HUES6 (cell line): ENCODE results near the gene AHRR.
"Not testable (repeated sequence)": the region's sequence is repeated elsewhere in the genome, so short reads cannot be mapped to it uniquely, and the experiment has no call there.

Experiments
- H3K27ac ChIP-seq: 2 replicates; pipeline ENCODE4 v1.7.0; 2013; ENCODE audit warnings: low read depth, mild to moderate bottlenecking, low read length, inconsistent platforms
- H3K27me3 ChIP-seq: 2 replicates; pipeline ENCODE4 v1.6.1; 2013; ENCODE audit warnings: low read length; ENCODE audit not compliant: control insufficient read depth, insufficient read depth
- H3K36me3 ChIP-seq: 2 replicates; pipeline ENCODE4 v1.6.1; 2013; ENCODE audit warnings: low read length; ENCODE audit not compliant: control insufficient read depth, insufficient read depth
- H3K4me1 ChIP-seq: 2 replicates; pipeline ENCODE4 v1.6.1; 2013; ENCODE audit warnings: low read length; ENCODE audit not compliant: control insufficient read depth, insufficient read depth
- H3K4me3 ChIP-seq: 2 replicates; pipeline ENCODE4 v1.5.1; 2013; ENCODE audit warnings: low read depth, low read length
- H3K9ac ChIP-seq: one replicate; pipeline ENCODE4 v1.6.1; 2013; ENCODE audit warnings: mild to moderate bottlenecking, low read length
- H3K9me3 ChIP-seq: 2 replicates; pipeline ENCODE4 v1.6.1; 2013; ENCODE audit warnings: low read depth, low read length; ENCODE audit not compliant: control insufficient read depth, insufficient read depth

Gene AHRR

GRCh38 chr5:472656-473550 is 151.4 kb downstream of the AHRR start:
- H3K4me3 ChIP-seq, result peak overlapping the region; percentile 79
- H3K27me3 ChIP-seq, result peaks cover 22% of the 10 kb centered on the region
- no peaks in the 10 kb centered on the region for H3K9me3 ChIP-seq
- peak overlapping the region; percentile 94 for H3K27ac ChIP-seq
- peaks cover 12% of the 10 kb centered on the region; the same call in 1 of the 2 replicates for H3K36me3 ChIP-seq
- H3K4me1 ChIP-seq, result peaks cover 12% of the 10 kb centered on the region; the same call in 1 of the 2 replicates
- peak overlapping the region; percentile 82 for H3K9ac ChIP-seq

DNA sequence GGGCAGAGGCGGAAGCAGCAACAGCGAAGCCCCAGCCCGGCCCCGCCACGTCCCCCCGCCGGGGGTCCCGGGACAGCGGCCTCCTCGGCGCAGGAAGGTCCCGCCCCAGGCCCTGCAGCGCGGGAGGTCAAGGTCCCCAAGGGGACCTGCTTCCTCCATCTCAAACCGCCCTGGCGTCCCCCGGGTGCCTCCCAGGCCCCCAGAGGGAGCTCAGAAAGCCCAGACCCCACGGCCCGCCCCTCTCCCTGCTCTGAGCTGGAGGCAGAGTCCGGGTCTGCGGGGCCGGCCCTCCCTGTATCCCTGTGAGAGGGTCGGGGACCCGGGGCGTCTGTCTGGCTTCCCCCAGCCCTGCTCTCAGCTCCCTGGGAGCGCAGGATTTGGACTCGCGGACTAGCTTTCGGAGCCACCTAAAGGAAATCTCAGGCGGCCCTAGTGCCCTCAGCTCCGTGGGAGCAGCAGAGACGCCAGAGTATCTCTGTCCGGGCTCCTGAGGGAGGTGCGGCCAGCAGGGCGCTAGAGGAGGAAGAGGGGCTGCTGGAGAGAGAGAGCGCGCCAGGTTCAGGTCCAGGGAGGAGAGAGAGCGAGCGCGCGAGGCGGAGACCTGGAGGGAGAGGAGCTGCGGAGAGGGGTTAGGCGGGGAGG is 152.2 kb downstream of the AHRR start:
- peaks cover 22% of the 10 kb centered on the region for H3K27me3 ChIP-seq
- H3K27ac ChIP-seq, result no peak overlapping the region; the same call in 1 of the 2 replicates
- peaks cover 12% of the 10 kb centered on the region; the same call in 1 of the 2 replicates for H3K4me1 ChIP-seq
- H3K36me3 ChIP-seq, result peaks cover 12% of the 10 kb centered on the region; the same call in 1 of the 2 replicates
- no peaks in the 10 kb centered on the region for H3K9me3 ChIP-seq
- peak overlapping the region; percentile 29 for H3K9ac ChIP-seq
- H3K4me3 ChIP-seq, result peak overlapping the region; percentile 65

DNA sequence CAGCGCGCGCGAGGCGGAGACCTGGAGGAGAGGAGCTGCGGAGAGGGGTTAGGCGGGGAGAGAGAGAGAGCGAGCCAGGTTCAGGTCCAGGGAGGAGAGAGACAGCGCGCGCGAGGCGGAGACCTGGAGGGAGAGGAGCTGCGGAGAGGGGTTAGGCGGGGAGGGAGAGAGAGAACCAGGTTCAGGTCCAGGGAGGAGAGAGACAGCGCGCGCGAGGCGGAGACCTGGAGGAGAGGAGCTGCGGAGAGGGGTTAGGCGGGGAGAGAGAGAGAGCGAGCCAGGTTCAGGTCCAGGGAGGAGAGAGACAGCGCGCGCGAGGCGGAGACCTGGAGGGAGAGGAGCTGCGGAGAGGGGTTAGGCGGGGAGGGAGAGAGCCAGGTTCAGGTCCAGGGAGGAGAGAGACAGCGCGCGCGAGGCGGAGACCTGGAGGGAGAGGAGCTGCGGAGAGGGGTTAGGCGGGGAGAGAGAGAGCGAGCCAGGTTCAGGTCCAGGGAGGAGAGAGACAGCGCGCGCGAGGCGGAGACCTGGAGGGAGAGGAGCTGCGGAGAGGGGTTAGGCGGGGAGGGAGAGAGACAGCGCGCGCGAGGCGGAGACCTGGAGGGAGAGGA is 152.8 kb downstream of the AHRR start:
- Histone ChIP-seq H3K4me3 (peak overlapping the region; percentile 65), H3K9ac (peak overlapping the region; percentile 44), H3K36me3 (peaks cover 12% of the 10 kb centered on the region; the same call in 1 of the 2 replicates), H3K4me1 (peaks cover 12% of the 10 kb centered on the region; the same call in 1 of the 2 replicates), H3K27me3 (peaks cover 22% of the 10 kb centered on the region)
- H3K27ac ChIP-seq, H3K9me3 ChIP-seq: not testable (repeated sequence)

- Histone ChIP-seq H3K9me3 (no peaks in the 10 kb centered on the region), H3K27me3 (peaks cover 22% of the 10 kb centered on the region), H3K27ac (no peak overlapping the region), H3K4me3 (peak overlapping the region; percentile 64), H3K4me1 (peaks cover 12% of the 10 kb centered on the region; the same call in 1 of the 2 replicates), H3K36me3 (peaks cover 9% of the 10 kb centered on the region; the same call in 1 of the 2 replicates), H3K9ac (peak overlapping the region; percentile 44)
Measured at GRCh38 chr5:474840-475661, 153.5 kb downstream of the AHRR start.

GRCh38 chr5:475704-476101 is 154.2 kb downstream of the AHRR start:
- Histone ChIP-seq H3K4me1 (peaks cover 12% of the 10 kb centered on the region; the same call in 1 of the 2 replicates), H3K36me3 (peaks cover 6% of the 10 kb centered on the region; the same call in 1 of the 2 replicates), H3K9ac (no peak overlapping the region), H3K9me3 (no peaks in the 10 kb centered on the region), H3K4me3 (no peak overlapping the region), H3K27me3 (peaks cover 22% of the 10 kb centered on the region), H3K27ac (no peak overlapping the region)

- Histone ChIP-seq H3K27me3 (peaks cover 22% of the 10 kb centered on the region), H3K27ac (no peak overlapping the region), H3K4me1 (peaks cover 12% of the 10 kb centered on the region; the same call in 1 of the 2 replicates), H3K36me3 (peaks cover 2% of the 10 kb centered on the region; the same call in 1 of the 2 replicates), H3K4me3 (no peak overlapping the region), H3K9ac (no peak overlapping the region), H3K9me3 (no peaks in the 10 kb centered on the region)
Measured at GRCh38 chr5:476102-476813, 154.7 kb downstream of the AHRR start.

DNA sequence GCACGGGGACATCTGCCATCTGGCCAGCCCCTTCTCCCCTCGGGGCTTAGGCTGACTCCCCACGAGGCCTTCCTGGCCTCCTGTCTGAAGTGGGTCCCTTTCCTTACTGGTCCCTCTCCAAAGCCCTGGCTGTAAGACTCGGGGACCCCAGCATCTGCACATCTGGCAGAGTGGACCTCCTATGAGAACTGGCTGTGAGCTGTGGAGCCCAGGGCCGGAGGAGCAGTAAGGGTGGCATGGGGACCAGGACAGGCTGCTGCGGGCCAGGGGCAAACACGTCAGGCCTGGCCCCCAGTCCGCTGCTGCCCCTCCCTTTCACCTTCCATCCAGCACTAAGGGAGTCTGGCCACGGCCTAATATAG is 155.3 kb downstream of the AHRR start:
- Histone ChIP-seq H3K36me3 (peaks cover 2% of the 10 kb centered on the region; the same call in 1 of the 2 replicates), H3K4me3 (no peak overlapping the region), H3K27ac (no peak overlapping the region), H3K4me1 (peaks cover 7% of the 10 kb centered on the region; the same call in 1 of the 2 replicates), H3K9me3 (no peaks in the 10 kb centered on the region), H3K9ac (no peak overlapping the region), H3K27me3 (peaks cover 22% of the 10 kb centered on the region)

DNA sequence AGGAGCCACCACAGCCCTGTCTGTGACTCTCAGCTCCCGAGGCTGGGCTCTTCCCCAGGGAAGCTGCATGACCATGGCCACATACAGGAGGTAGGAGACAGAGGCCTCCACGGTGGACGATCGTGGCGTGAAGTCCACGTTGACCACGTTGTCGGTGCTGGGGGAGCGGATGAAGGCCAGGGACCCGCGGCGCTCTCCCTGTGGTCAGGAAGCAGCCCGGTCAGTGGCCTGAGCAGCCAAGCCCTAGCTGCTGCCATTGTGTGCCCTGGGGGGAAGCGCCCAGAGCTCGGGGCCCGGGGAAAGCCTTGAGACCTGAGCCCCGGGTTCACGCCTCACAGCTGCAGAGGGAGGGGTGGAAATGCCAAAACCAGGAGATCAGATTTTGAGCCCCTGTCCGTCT is 155.7 kb downstream of the AHRR start:
- peaks cover 22% of the 10 kb centered on the region for H3K27me3 ChIP-seq
- H3K9me3 ChIP-seq, result no peaks in the 10 kb centered on the region
- peaks cover 3% of the 10 kb centered on the region; the same call in 1 of the 2 replicates for H3K4me1 ChIP-seq
- no peak overlapping the region for H3K9ac ChIP-seq
- peaks cover 2% of the 10 kb centered on the region; the same call in 1 of the 2 replicates for H3K36me3 ChIP-seq
- H3K4me3 ChIP-seq, result no peak overlapping the region
- H3K27ac ChIP-seq, result no peak overlapping the region

GRCh38 chr5:477871-478270 is 156.4 kb downstream of the AHRR start:
- Histone ChIP-seq H3K4me1 (no peaks in the 10 kb centered on the region), H3K4me3 (no peak overlapping the region), H3K9ac (no peak overlapping the region), H3K27me3 (peaks cover 22% of the 10 kb centered on the region), H3K36me3 (peaks cover 2% of the 10 kb centered on the region; the same call in 1 of the 2 replicates), H3K9me3 (no peaks in the 10 kb centered on the region), H3K27ac (no peak overlapping the region)
